Endothelial cell of umbilical vein (primary cell): ENCODE results near the gene PCNT. TPM values are rescaled to one million over a fixed set of nuclear protein-coding genes. Genes with fewer than 3 reads are reported as not detected.
A peak's percentile ranks its signal among the peaks of the same experiment; 100 is the strongest.

Experiments
- BruUV-seq: library from RNA; stranded (reverse); fragments of 400-500 nt; replicated peaks from 2 replicates; lab custom pipeline; 2021; lab: Mats Ljungman, UMichigan
- CTCF ChIA-PET: fragments of 300-600, 350-600 bp; sonication (Branson Sonifier 250); formaldehyde crosslinking; loops from one replicate; lab custom pipeline; 2021; ENCODE audit warnings: antibody characterized with exemption, inconsistent platforms; lab: Charles Lee
- POLR2A ChIA-PET: fragments of 300-600, 350-600 bp; sonication (Branson Sonifier 250); formaldehyde crosslinking; loops from one replicate; lab custom pipeline; 2021; ENCODE audit warnings: antibody characterized with exemption, inconsistent platforms; lab: Charles Lee
- DNase-seq: peaks from one replicate; pipeline ENCODE4 v3.0.0-alpha.2; 2011; ENCODE audit warnings: low read depth, low spot score
- FAIRE-seq: peaks from 2 replicates; lab custom pipeline; 2011; peaks lifted over from hg19 to GRCh38; lab: Jason Lieb, UNC
- H2AFZ ChIP-seq: 2 replicates; pipeline ENCODE4 v1.6.0; 2012; ENCODE audit warnings: low read depth, low read length, control low read depth, inconsistent platforms
- H3K27ac ChIP-seq: 2 replicates; pipeline ENCODE4 v1.5.1; 2011; ENCODE audit warnings: low read depth, mild to moderate bottlenecking, control low read depth, low read length, moderate library complexity; ENCODE audit not compliant: insufficient read depth
- H3K27me3 ChIP-seq, 2 experiments: 2 replicates each; pipeline versions ENCODE4 v1.6.0 to v1.6.1; 2011; ENCODE audit warnings: low read length in 2 of 2, mixed read lengths in 1 of 2; ENCODE audit not compliant: control insufficient read depth in 2 of 2, insufficient read depth in 2 of 2
- H3K36me3 ChIP-seq, 2 experiments: 2 replicates in 1 of 2; 3 replicates in 1 of 2; pipeline ENCODE4 v1.5.1; 2011; ENCODE audit warnings: low read length in 2 of 2, mild to moderate bottlenecking in 1 of 2, moderate library complexity in 1 of 2; ENCODE audit not compliant: control insufficient read depth in 2 of 2, insufficient read depth in 2 of 2; ENCODE audit errors: extremely low read depth in 1 of 2
- H3K4me1 ChIP-seq: 3 replicates; pipeline ENCODE4 v1.5.1; 2011; ENCODE audit warnings: mild to moderate bottlenecking, low read length; ENCODE audit not compliant: control insufficient read depth, insufficient read depth; ENCODE audit errors: extremely low read depth
- H3K4me2 ChIP-seq: 2 replicates; pipeline ENCODE4 v1.6.1; 2011; ENCODE audit warnings: low read length, control low read depth, mixed read lengths; ENCODE audit not compliant: insufficient read depth
- H3K4me3 ChIP-seq, 3 experiments: fragments of 200-600 bp in 1 of 3; sonication (generic), shearing (Covaris generic) in 1 of 3; replicated peaks in 1 of 3; 2 replicates each; pipeline ENCODE4 v1.5.1; 2011 to 2016; ENCODE audit warnings: control low read depth in 3 of 3, low read length in 3 of 3, mild to moderate bottlenecking in 2 of 3, inconsistent platforms in 1 of 3, low read depth in 1 of 3, moderate library complexity in 1 of 3; ENCODE audit not compliant: insufficient read depth in 1 of 3
- H3K79me2 ChIP-seq: 2 replicates; pipeline ENCODE4 v1.6.0; 2012; ENCODE audit warnings: low read length, inconsistent platforms; ENCODE audit not compliant: control insufficient read depth, insufficient read depth
- H3K9ac ChIP-seq: replicated peaks from 2 replicates; pipeline ENCODE3; 2011; ENCODE audit warnings: low read length, control low read depth; ENCODE audit not compliant: insufficient read depth; ENCODE audit errors: extremely low read depth
- H3K9me1 ChIP-seq: replicated peaks from 3 replicates; pipeline ENCODE4 v1.6.0; 2011; ENCODE audit warnings: mild to moderate bottlenecking, low read length; ENCODE audit not compliant: control insufficient read depth, insufficient read depth; ENCODE audit errors: extremely low read depth
- H3K9me3 ChIP-seq: replicated peaks from 2 replicates; pipeline ENCODE4 v1.5.1; 2012; ENCODE audit warnings: low read length, inconsistent platforms; ENCODE audit not compliant: control insufficient read depth, insufficient read depth
- H4K20me1 ChIP-seq: replicated peaks from 2 replicates; pipeline ENCODE3; 2011; ENCODE audit warnings: mild to moderate bottlenecking, low read length; ENCODE audit not compliant: control insufficient read depth, insufficient read depth; ENCODE audit errors: extremely low read depth
- CTCF ChIP-seq, 2 donors: IDR thresholded peaks; 1 replicate in 1 of 2; 2 replicates in 1 of 2; pipeline ENCODE4 v1.5.1; 2011; ENCODE audit warnings: low read length in 2 of 2, mild to moderate bottlenecking in 2 of 2, moderate library complexity in 2 of 2, control low read depth in 1 of 2, inconsistent platforms in 1 of 2, low read depth in 1 of 2; ENCODE audit not compliant: insufficient read depth in 1 of 2; ENCODE audit errors: extremely low read depth in 1 of 2
- EZH2 ChIP-seq: IDR thresholded peaks from 2 replicates; pipeline ENCODE4 v1.6.1; 2012; ENCODE audit warnings: borderline replicate concordance, low read depth, mild to moderate bottlenecking, moderate library complexity, low read length, inconsistent platforms; ENCODE audit not compliant: severe bottlenecking
- FOS ChIP-seq: IDR thresholded peaks from 2 replicates; pipeline ENCODE4 v1.6.1; 2011; ENCODE audit warnings: mild to moderate bottlenecking, low read length, moderate library complexity, borderline replicate concordance; ENCODE audit not compliant: insufficient read depth
- GATA2 ChIP-seq: IDR thresholded peaks from 2 replicates; pipeline ENCODE4 v1.7.0; 2011; ENCODE audit warnings: low read depth, mild to moderate bottlenecking, moderate library complexity, mixed read lengths, low read length; ENCODE audit not compliant: insufficient read length, insufficient read depth
- MYC ChIP-seq: IDR thresholded peaks from one replicate; pipeline ENCODE4 v1.6.1; 2011; ENCODE audit warnings: mild to moderate bottlenecking, low read depth, low read length
- POLR2A ChIP-seq: IDR thresholded peaks from 2 replicates; pipeline ENCODE4 v1.6.1; 2012; ENCODE audit warnings: low read depth, mild to moderate bottlenecking, control low read depth, low read length
- POLR2AphosphoS5 ChIP-seq: IDR thresholded peaks from 2 replicates; pipeline ENCODE4 v1.6.1; 2012; ENCODE audit warnings: low read depth, mild to moderate bottlenecking, control low read depth, low read length, moderate library complexity; ENCODE audit not compliant: insufficient read depth
- dilution Hi-C: fragments of 300-500 bp; cut with MboI; formaldehyde crosslinking; loops from one replicate; pipeline ENCODE4 v1.15.0; 2019; ENCODE audit warnings: low sequenced_read_pairs; ENCODE audit not compliant: extremely low pct_ligation_motif_present
- intact Hi-C: fragments of 100-400 bp; cut with micrococcal nuclease; formaldehyde crosslinking; loops from one replicate; pipeline ENCODE4 v1.10.0; 2022
- polyA plus RNA-seq, 4 experiments: library from polyadenylated mRNA; depleted of rRNA in 3 of 4; stranded (reverse) in 3 of 4; unstranded in 1 of 4; fragments of >200 nt; gene quantifications; 2 replicates each; pipeline versions ENCODE4 v1.2.1 to v1.2.3, GENCODE V29; 2011 to 2012; ENCODE audit warnings: missing spikeins in 1 of 4
- total RNA-seq: library from RNA; stranded (reverse); gene quantifications from 2 replicates; pipeline ENCODE4 v1.2.3, GENCODE V29; 2021

Gene PCNT
- total and polyA plus RNA-seq, 2 donors (not counting 3 experiments of a cell fraction or from before 2014, with no cell fraction given), result 9.6 to 49.5 TPM

- DNase-seq (peak; percentile 59), FAIRE-seq (peak; percentile 67)
- ChIA-PET POLR2A (no interaction called here), CTCF (interaction anchor here (0.6 to 1.8 kb wide), 12 partner anchors 9 to 314 kb away, joined by 3 to 14 read pairs (median 3); partner anchors contain the start of genes MCM3AP and YBEY)
- BruUV-seq, result no TSS peak
- Histone ChIP-seq H3K79me2 (peaks cover 61% of the 10 kb centered on the region), H3K36me3 (peaks cover 6% of the 10 kb centered on the region in 2 experiments), H3K27me3 (no peaks in the 10 kb centered on the region), H3K4me1 (peaks cover 29% of the 10 kb centered on the region), H4K20me1 (no peaks in the 10 kb centered on the region), H3K9ac (peak overlapping the region; percentile 83), H3K4me3 (peak overlapping the region; percentile 56 to 99 (median 69)), H3K9me3 (no peaks in the 10 kb centered on the region), H3K27ac (peak overlapping the region; percentile 50), H2AFZ (peak overlapping the region; percentile 56), H3K9me1 (no peaks in the 10 kb centered on the region), H3K4me2 (peak overlapping the region; percentile 83)
- TF ChIP-seq POLR2AphosphoS5 (no peak), GATA2 (no peak), EZH2 (no peak), FOS (no peak), POLR2A (no peak), CTCF (IDR thresholded peaks at IDR 0.05; ENCODE audit: extremely low read depth in 1 of 2, insufficient read depth in 1 of 2, low read depth in 1 of 2, low read length in 2 of 2) (peak in 1 of 2 donors; percentile 52), MYC (no peak)
- dilution Hi-C loops, result no loop called here
- intact Hi-C loops, result loop anchor here (2.0 kb wide), 3 partner anchors 96 to 354 kb away; partner anchors contain the start of gene LSS
Observed at GRCh38 chr21:46325073-46325912, 1.3 kb downstream of the PCNT start.
